ENCODE results near the gene ZNF544. TPM values are rescaled to one million over a fixed set of nuclear protein-coding genes. Genes with fewer than 3 reads are reported as not detected.

The ZNF544 gene
- total RNA-seq, 4 donors from 2014 or later: 34.2 to 55.1 (median 43.3) TPM

DNA sequence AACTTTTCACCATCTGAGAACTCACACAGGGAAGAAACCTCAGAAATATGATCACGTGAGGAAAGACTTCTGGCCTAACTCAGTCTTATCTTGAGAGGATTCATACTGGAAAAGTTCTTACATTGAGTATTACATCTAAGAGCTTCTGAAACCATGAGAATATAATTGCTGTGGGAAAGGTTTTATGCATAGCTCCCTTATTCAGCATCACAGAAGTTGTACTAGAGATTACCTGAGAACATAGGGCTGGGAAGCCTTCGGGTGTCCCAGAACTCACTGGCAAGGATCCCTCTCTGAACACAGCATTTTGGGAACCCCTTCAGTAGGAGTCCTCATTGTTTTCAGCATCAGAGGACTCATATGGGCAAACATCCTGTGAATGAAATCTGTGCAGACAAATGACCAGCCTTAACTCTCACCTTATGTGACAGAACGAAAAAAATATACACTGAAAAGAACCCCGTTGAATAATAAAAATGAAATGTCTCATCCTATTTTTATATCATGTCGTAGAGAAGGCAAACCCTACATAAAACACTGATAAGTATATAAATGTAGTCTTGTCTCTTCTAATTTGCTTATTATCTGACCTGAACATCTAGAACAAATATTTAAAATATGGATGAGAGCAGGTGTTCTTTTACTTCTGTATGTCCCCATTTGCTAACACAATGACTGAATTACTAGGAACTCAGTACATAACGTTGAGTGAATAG is 31.7 kb upstream of the ZNF544 start:
- WGBS, 2 donors: 90 to 95% methylated on average over 6 of the region's 6 CpGs
- intact Hi-C loops (cut with DNase I; ENCODE audit: low total_unique reads): no loop called here
- H3K4me3 ChIP-seq (ENCODE audit: low read depth, poor library complexity, severe bottlenecking): no peak overlapping the region
- DNase-seq (ENCODE audit: low spot score in 2 of 2): no peak
- TF ChIP-seq, protein P1, sequence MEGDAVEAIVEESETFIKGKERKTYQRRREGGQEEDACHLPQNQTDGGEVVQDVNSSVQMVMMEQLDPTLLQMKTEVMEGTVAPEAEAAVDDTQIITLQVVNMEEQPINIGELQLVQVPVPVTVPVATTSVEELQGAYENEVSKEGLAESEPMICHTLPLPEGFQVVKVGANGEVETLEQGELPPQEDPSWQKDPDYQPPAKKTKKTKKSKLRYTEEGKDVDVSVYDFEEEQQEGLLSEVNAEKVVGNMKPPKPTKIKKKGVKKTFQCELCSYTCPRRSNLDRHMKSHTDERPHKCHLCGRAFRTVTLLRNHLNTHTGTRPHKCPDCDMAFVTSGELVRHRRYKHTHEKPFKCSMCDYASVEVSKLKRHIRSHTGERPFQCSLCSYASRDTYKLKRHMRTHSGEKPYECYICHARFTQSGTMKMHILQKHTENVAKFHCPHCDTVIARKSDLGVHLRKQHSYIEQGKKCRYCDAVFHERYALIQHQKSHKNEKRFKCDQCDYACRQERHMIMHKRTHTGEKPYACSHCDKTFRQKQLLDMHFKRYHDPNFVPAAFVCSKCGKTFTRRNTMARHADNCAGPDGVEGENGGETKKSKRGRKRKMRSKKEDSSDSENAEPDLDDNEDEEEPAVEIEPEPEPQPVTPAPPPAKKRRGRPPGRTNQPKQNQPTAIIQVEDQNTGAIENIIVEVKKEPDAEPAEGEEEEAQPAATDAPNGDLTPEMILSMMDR (IDR thresholded peaks at IDR 0.05): no peak
- TF ChIP-seq POLR2A (IDR thresholded peaks at IDR 0.05): no peak

DNA sequence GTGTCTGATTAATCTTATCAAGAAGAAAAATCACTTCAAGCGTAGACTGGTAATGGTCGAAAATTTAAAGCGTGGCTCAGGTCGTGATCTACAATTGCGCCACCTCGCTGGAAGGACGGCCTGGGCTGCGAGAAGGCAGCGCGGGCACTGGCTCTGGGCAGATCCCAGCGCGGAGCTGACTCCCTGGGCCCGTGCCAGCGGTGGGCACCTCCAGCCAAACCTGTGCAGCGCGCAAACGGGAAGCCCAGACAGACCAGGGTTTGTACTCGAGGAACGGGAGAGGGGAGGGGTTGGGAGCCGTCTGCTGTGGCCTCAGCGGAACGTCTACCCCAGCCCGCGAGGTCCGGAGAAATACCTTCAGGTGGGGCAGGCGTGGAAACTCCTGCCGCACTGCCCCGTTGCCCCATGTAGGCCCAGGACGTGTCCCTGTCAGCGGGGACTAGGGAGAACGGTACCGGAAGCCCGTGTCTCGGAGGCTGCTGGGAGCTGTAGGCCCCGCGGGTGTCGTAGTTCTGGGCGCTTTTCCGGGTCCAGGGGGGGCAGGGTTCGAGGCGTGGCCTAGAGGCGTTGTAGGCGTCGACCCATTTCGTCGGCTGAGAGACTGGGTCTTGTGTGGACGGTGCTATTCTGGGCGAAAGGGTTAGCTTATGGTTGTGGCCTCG is 24.8 kb upstream of the ZNF544 start:
- intact Hi-C loops (cut with DNase I; ENCODE audit: low total_unique reads): no loop called here
- DNase-seq (ENCODE audit: low spot score in 2 of 2): no peak
- TF ChIP-seq, protein P1 (IDR thresholded peaks at IDR 0.05): no peak
- no peak for TF ChIP-seq POLR2A (IDR thresholded peaks at IDR 0.05)
- no peak overlapping the region for H3K4me3 ChIP-seq (ENCODE audit: low read depth, poor library complexity, severe bottlenecking)
- WGBS, 2 donors: 20 to 27% methylated on average over 32 to 49 of the region's 49 CpGs

DNA sequence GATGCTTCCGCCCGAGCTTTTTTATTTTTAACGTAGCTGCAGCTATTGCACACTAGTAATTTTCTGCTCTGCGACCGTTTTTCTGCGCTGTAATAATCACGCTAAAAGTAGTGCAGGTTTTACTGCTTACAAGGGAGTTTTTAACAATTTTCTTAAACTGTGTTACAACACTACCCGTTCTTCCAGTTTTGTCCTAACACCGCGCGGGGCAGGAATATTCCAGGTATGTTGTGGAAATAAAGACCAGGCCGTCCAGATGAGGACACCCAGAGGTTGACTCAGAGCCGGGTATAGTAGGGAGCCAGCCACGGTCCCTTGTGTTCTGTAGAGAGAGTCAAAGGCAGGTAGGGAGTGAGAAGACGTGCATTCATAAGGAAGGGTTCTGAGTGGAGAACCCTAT is 24.1 kb upstream of the ZNF544 start:
- WGBS, 2 donors: 38 to 48% methylated on average over 15 of the region's 15 CpGs
- H3K4me3 ChIP-seq (ENCODE audit: low read depth, poor library complexity, severe bottlenecking): no peak overlapping the region
- TF ChIP-seq, protein P1 (IDR thresholded peaks at IDR 0.05): no peak
- no peak for TF ChIP-seq POLR2A (IDR thresholded peaks at IDR 0.05)
- DNase-seq (ENCODE audit: low spot score in 2 of 2): no peak
- intact Hi-C loops (cut with DNase I; ENCODE audit: low total_unique reads): no loop called here

DNA sequence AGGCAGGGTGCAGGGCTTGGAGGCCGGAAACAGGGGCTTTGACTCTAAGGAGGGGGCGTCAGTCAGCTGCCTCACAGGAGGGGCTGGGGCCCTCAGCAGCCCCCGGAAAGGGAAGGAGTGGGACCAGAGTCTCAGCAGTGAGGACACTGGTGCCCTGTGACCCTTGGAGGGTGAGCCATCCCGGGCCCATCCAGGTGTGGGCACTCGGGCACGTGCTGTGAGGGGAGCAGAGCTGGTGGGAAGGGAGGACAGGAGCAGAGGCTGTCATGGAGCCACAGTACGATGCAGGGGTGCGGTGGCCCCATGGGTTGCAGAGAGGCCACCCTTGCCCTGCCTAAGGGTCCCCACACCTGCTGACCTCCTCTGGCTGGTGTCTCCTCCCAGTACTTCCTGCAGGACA is 19.1 kb upstream of the ZNF544 start:
- DNase-seq (ENCODE audit: low spot score in 2 of 2): no peak
- no peak for TF ChIP-seq POLR2A (IDR thresholded peaks at IDR 0.05)
- TF ChIP-seq, protein P1 (IDR thresholded peaks at IDR 0.05): no peak
- no peak overlapping the region for H3K4me3 ChIP-seq (ENCODE audit: low read depth, poor library complexity, severe bottlenecking)
- WGBS, 2 donors: 94 to 98% methylated on average over 4 to 8 of the region's 8 CpGs
- intact Hi-C loops (cut with DNase I; ENCODE audit: low total_unique reads): no loop called here

DNA sequence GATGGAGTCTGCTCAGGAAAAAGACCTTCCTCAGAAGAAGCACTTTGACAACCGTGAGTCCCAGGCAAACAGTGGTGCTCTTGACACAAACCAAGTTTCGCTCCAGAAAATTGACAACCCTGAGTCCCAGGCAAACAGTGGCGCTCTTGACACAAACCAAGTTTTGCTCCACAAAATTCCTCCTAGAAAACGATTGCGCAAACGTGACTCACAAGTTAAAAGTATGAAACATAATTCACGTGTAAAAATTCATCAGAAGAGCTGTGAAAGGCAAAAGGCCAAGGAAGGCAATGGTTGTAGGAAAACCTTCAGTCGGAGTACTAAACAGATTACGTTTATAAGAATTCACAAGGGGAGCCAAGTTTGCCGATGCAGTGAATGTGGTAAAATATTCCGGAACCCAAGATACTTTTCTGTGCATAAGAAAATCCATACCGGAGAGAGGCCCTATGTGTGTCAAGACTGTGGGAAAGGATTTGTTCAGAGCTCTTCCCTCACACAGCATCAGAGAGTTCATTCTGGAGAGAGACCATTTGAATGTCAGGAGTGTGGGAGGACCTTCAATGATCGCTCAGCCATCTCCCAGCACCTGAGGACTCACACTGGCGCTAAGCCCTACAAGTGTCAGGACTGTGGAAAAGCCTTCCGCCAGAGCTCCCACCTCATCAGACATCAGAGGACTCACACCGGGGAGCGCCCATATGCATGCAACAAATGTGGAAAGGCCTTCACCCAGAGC is 16.2 kb upstream of the ZNF544 start:
- TF ChIP-seq, protein P1 (IDR thresholded peaks at IDR 0.05): no peak
- no peak for TF ChIP-seq POLR2A (IDR thresholded peaks at IDR 0.05)
- WGBS, 2 donors: 96 to 99% methylated on average over 17 of the region's 17 CpGs
- DNase-seq (ENCODE audit: low spot score in 2 of 2): no peak
- intact Hi-C loops (cut with DNase I; ENCODE audit: low total_unique reads): no loop called here
- no peak overlapping the region for H3K4me3 ChIP-seq (ENCODE audit: low read depth, poor library complexity, severe bottlenecking)
